Osteoblast (primary cell): ENCODE results near the gene CLUH. TPM values are rescaled to one million over a fixed set of nuclear protein-coding genes. Genes with fewer than 3 reads are reported as not detected.

Experiments
- DNase-seq: peaks from one replicate; pipeline ENCODE4 v3.0.0; 2011; ENCODE audit warnings: low spot score, mixed read lengths; ENCODE audit not compliant: insufficient read length; ENCODE audit errors: missing footprints
- H2AFZ ChIP-seq: 2 replicates; pipeline ENCODE4 v1.6.0; 2011; ENCODE audit warnings: mild to moderate bottlenecking, low read length
- H3K27ac ChIP-seq: 2 replicates; pipeline ENCODE4 v1.5.1; 2011; ENCODE audit warnings: mild to moderate bottlenecking, low read depth, low read length, moderate library complexity
- H3K27me3 ChIP-seq: 2 replicates; pipeline ENCODE4 v1.6.0; 2012; ENCODE audit warnings: mild to moderate bottlenecking, control low read depth, inconsistent platforms, low read length, moderate library complexity; ENCODE audit not compliant: insufficient read depth
- H3K36me3 ChIP-seq: 2 replicates; pipeline ENCODE4 v1.5.1; 2011; ENCODE audit warnings: mild to moderate bottlenecking, low read length, control low read depth, moderate library complexity; ENCODE audit not compliant: insufficient read depth
- H3K4me1 ChIP-seq: 2 replicates; pipeline ENCODE4 v1.5.1; 2011; ENCODE audit warnings: mild to moderate bottlenecking, low read length, control low read depth, moderate library complexity; ENCODE audit not compliant: insufficient read depth
- H3K4me2 ChIP-seq: 2 replicates; pipeline ENCODE4 v1.6.0; 2011; ENCODE audit warnings: mild to moderate bottlenecking, low read length; ENCODE audit not compliant: insufficient read depth
- H3K4me3 ChIP-seq: fragments of 200-600 bp; sonication (generic); 3 replicates; pipeline ENCODE4 v1.5.1; 2012; ENCODE audit warnings: mild to moderate bottlenecking, low read length, inconsistent platforms; ENCODE audit not compliant: insufficient read depth
- H3K79me2 ChIP-seq: 2 replicates; pipeline ENCODE4 v1.6.0; 2012; ENCODE audit warnings: mild to moderate bottlenecking, low read length, control low read depth, inconsistent platforms; ENCODE audit not compliant: insufficient read depth
- H3K9me3 ChIP-seq: 2 replicates; pipeline ENCODE4 v1.5.1; 2011; ENCODE audit warnings: low read depth, low read length, control low read depth
- H4K20me1 ChIP-seq: 2 replicates; pipeline ENCODE4 v1.6.0; 2012; ENCODE audit warnings: mild to moderate bottlenecking, low read length, control low read depth; ENCODE audit not compliant: insufficient read depth
- total RNA-seq: library from RNA; depleted of rRNA; stranded (reverse); fragments of >200 nt; gene quantifications from 2 replicates; pipeline ENCODE4 v1.2.3, GENCODE V29; 2012
- TF ChIP-seq, protein P1 (sequence below): IDR thresholded peaks from 2 replicates; pipeline ENCODE4 v1.5.1; 2011; ENCODE audit warnings: mild to moderate bottlenecking, low read depth, low read length, moderate library complexity; ENCODE audit errors: extremely low read depth

CLUH gene
- total RNA-seq, 1 donor: 41.6 TPM

DNA sequence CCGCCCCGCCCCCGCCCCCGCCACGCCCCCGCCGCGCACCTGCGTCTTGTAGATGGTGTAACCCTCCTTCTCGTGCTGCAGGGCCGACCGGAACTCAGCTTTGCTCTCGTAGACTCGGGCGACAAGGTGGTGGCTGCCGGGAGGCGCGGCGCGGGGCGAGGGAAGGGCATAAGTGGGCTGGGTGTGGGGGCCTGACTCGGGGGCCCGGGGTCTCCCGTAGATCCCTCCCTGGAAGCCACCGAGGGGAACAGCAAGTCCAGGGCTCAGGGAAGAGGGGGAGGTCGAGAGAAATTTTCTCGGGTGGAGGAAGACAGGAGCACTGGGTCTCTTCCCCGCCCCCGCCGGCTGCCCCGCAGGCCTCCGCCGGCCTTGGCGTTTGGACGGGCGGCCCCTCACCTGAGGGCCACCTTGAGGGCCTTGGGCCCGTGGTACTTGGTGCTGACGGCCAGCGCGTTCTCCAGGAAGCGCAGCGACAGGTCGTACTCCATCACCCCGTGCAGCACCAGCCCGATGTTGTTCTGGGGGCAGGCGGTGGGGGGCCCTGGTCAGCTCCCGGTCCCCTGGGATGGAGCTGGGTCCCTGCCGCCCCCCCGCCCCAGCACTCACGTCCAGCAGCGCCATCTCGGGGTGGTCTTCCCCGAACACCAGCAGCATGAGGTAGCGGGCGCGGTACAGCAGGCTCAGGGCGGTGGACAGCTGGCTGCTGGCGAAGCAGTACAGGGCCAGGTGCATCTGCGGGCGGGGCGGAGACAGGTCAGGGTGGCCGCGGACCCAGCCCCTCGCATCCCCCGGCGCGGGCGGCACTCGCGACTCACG lies 19.4 kb downstream of the CLUH start:
- peaks cover under 1% of the 10 kb centered on the region for H3K4me1 ChIP-seq
- H3K9me3 ChIP-seq: no peaks in the 10 kb centered on the region
- H4K20me1 ChIP-seq: no peaks in the 10 kb centered on the region
- TF ChIP-seq, protein P1, sequence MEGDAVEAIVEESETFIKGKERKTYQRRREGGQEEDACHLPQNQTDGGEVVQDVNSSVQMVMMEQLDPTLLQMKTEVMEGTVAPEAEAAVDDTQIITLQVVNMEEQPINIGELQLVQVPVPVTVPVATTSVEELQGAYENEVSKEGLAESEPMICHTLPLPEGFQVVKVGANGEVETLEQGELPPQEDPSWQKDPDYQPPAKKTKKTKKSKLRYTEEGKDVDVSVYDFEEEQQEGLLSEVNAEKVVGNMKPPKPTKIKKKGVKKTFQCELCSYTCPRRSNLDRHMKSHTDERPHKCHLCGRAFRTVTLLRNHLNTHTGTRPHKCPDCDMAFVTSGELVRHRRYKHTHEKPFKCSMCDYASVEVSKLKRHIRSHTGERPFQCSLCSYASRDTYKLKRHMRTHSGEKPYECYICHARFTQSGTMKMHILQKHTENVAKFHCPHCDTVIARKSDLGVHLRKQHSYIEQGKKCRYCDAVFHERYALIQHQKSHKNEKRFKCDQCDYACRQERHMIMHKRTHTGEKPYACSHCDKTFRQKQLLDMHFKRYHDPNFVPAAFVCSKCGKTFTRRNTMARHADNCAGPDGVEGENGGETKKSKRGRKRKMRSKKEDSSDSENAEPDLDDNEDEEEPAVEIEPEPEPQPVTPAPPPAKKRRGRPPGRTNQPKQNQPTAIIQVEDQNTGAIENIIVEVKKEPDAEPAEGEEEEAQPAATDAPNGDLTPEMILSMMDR: no peak
- no peak overlapping the region for H3K27ac ChIP-seq
- H3K4me3 ChIP-seq: no peak overlapping the region
- H3K79me2 ChIP-seq: no peaks in the 10 kb centered on the region
- no peak overlapping the region for H2AFZ ChIP-seq
- no peak overlapping the region for H3K4me2 ChIP-seq
- H3K36me3 ChIP-seq: peaks cover 20% of the 10 kb centered on the region
- no peaks in the 10 kb centered on the region for H3K27me3 ChIP-seq
- peak; percentile 85 for DNase-seq

DNA sequence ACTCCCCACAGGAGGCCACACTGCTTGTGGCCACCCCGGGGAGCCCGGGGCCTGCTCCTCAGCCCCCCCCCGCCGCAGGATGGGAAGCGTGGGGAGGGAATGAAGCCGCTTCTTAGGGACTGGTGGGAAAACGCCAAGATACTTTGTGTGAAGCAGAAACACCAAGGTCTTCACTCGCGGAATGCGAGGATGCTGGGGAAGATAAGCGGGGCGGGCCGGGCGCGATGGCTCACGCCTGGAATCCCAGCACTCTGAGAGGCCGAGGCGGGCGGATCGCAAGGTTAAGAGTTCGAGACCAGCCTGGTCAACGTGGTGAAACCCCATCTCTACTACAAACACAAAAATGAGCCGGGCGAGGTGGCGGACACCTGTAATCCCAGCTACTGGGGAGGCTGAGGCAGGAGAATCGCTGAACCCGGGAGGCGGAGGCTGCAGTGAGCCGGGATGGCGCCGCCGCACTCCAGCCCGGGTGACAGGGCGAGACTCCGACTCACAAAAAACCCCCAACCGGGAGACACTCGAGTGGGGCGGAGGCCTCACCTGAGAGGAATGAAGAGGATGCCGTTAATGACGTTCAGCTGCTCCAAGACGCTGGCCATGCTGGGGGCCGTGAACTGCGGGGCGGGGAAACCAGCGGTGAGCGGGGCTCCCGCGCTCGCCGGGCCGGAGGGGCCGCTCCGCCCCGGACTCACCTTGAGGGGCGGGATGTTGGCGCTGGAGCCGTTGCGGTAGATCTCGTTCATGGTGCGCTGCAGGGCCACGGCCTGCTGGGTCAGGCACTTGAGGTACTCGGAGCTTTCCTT lies 20.3 kb downstream of the CLUH start:
- Histone ChIP-seq H3K4me3 (no peak overlapping the region), H2AFZ (no peak overlapping the region), H3K27ac (no peak overlapping the region), H3K4me1 (peaks cover 9% of the 10 kb centered on the region), H3K36me3 (peaks cover 20% of the 10 kb centered on the region), H3K4me2 (no peak overlapping the region), H3K27me3 (no peaks in the 10 kb centered on the region), H3K79me2 (no peaks in the 10 kb centered on the region), H3K9me3 (no peaks in the 10 kb centered on the region), H4K20me1 (peaks cover 6% of the 10 kb centered on the region)
- peak; percentile 90 for DNase-seq
- TF ChIP-seq, protein P1: no peak

DNA sequence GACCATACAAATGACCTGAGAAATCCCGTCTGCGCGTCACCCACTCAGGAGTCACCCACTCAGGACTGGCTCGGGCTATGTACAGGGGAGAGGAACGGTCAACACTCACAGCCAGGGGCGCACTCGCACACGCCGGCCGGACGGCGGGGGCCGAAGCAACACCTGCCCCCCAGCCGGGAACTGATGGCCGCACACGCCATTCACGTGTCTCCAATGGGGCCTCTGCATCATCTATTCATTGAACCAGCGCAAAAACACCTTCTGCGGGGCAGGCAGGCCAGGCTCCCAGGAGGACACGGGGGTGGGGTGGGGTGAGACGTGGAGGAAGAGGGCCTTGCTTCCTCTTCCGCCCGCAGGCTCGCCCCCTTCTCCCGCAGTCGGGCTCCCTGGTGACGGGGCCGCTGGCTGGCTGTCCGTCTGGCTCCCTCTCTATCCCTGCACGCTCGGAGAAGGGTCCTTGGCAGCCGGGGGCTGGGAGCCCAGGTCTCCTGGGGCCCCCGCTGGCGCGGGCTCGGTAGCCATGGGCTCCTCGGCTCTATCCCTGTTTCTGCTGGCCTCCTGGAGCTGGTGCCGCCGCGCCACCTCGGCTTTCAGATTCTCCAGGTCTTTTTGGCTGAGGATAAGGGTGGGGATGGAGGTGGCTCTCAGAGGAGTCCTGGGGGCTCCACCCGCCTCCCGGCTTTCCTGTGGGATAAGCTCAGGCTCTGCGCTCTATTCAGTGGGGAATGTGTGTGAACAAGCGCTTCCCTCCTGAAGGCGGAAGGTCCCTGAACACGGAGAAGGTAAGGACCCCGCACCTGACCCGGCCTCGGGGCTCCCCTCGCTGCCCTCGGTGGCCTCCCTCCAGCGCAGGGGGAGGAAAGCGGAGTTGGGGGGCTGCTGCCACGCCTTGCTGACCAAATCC lies 21.1 kb downstream of the CLUH start:
- peak; percentile 93 for DNase-seq
- TF ChIP-seq, protein P1: no peak

More for the DNA sequence above, 21.1 kb downstream of the CLUH start:
- Histone ChIP-seq H3K4me3 (no peak overlapping the region), H3K27ac (no peak overlapping the region), H3K36me3 (peaks cover 20% of the 10 kb centered on the region), H3K4me2 (no peak overlapping the region), H3K79me2 (no peaks in the 10 kb centered on the region), H3K4me1 (peaks cover 12% of the 10 kb centered on the region), H2AFZ (no peak overlapping the region), H3K27me3 (no peaks in the 10 kb centered on the region), H3K9me3 (no peaks in the 10 kb centered on the region), H4K20me1 (peaks cover 6% of the 10 kb centered on the region)
